ENCODE results near the gene KRTAP15-1.

- TF ChIP-seq CTCF (tag by site-specific recombination; IDR thresholded peaks at IDR 0.05) (no peak), ZNF175 (tag by site-specific recombination; IDR thresholded peaks at IDR 0.05) (no peak), ZNF785 (tag by site-specific recombination; IDR thresholded peaks at IDR 0.05) (no peak), ZNF510 (tag by site-specific recombination; IDR thresholded peaks at IDR 0.05; ENCODE audit: insufficient replicate concordance) (no peak), ZNF398 (tag by site-specific recombination; IDR thresholded peaks at IDR 0.05) (no peak), SETDB1 (IDR thresholded peaks at IDR 0.05; ENCODE audit: insufficient read length, low read length) (no peak)
- TF ChIP-seq, protein P1, sequence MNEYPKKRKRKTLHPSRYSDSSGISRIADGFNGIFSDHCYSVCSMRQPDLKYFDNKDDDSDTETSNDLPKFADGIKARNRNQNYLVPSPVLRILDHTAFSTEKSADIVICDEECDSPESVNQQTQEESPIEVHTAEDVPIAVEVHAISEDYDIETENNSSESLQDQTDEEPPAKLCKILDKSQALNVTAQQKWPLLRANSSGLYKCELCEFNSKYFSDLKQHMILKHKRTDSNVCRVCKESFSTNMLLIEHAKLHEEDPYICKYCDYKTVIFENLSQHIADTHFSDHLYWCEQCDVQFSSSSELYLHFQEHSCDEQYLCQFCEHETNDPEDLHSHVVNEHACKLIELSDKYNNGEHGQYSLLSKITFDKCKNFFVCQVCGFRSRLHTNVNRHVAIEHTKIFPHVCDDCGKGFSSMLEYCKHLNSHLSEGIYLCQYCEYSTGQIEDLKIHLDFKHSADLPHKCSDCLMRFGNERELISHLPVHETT (tag by site-specific recombination; IDR thresholded peaks at IDR 0.05): no peak
Observed at GRCh38 chr21:30482130-30482529, 42.1 kb downstream of the KRTAP15-1 start.

Measured in HEK293 (cell line).